ENCODE measurements around the gene GRIA3.

DNA sequence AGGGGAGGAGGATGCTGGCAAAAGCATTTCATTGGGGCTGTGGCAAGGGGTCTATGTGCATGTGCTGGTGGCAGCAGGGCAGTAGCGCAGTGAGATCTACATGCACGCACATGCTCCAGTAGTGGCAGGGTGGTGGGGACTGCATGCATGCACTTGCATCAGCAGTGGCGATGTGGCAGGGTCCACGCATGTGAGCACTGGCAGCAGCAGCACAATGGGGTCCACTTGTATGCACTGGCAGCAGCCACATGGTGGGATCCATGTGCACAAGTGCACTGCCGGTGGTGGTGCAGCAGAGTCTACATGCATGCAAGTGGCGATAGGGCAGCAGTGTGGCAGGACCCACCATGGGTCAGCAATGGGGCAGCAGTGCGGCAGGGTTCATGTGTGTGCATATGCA, 315.7 kb downstream of the GRIA3 start:
- TF ChIP-seq, protein P1, sequence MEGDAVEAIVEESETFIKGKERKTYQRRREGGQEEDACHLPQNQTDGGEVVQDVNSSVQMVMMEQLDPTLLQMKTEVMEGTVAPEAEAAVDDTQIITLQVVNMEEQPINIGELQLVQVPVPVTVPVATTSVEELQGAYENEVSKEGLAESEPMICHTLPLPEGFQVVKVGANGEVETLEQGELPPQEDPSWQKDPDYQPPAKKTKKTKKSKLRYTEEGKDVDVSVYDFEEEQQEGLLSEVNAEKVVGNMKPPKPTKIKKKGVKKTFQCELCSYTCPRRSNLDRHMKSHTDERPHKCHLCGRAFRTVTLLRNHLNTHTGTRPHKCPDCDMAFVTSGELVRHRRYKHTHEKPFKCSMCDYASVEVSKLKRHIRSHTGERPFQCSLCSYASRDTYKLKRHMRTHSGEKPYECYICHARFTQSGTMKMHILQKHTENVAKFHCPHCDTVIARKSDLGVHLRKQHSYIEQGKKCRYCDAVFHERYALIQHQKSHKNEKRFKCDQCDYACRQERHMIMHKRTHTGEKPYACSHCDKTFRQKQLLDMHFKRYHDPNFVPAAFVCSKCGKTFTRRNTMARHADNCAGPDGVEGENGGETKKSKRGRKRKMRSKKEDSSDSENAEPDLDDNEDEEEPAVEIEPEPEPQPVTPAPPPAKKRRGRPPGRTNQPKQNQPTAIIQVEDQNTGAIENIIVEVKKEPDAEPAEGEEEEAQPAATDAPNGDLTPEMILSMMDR (conservative IDR thresholded peaks at IDR 0.05), result no peak
- TF ChIP-seq EZH2 (IDR thresholded peaks at IDR 0.05; ENCODE audit: low read depth), result no peak

Data from PC-9 (cell line).